Measurements from ENCODE around the gene RFX2. TPM values are rescaled to one million over a fixed set of nuclear protein-coding genes. Genes with fewer than 3 reads are reported as not detected.
A peak's percentile ranks its signal among the peaks of the same experiment; 100 is the strongest.
"Not testable (repeated sequence)": the region's sequence is repeated elsewhere in the genome, so short reads cannot be mapped to it uniquely, and the experiment has no call there.

Gene RFX2
- total RNA-seq, 1 donor from 2014 or later: 5.2 TPM

DNA sequence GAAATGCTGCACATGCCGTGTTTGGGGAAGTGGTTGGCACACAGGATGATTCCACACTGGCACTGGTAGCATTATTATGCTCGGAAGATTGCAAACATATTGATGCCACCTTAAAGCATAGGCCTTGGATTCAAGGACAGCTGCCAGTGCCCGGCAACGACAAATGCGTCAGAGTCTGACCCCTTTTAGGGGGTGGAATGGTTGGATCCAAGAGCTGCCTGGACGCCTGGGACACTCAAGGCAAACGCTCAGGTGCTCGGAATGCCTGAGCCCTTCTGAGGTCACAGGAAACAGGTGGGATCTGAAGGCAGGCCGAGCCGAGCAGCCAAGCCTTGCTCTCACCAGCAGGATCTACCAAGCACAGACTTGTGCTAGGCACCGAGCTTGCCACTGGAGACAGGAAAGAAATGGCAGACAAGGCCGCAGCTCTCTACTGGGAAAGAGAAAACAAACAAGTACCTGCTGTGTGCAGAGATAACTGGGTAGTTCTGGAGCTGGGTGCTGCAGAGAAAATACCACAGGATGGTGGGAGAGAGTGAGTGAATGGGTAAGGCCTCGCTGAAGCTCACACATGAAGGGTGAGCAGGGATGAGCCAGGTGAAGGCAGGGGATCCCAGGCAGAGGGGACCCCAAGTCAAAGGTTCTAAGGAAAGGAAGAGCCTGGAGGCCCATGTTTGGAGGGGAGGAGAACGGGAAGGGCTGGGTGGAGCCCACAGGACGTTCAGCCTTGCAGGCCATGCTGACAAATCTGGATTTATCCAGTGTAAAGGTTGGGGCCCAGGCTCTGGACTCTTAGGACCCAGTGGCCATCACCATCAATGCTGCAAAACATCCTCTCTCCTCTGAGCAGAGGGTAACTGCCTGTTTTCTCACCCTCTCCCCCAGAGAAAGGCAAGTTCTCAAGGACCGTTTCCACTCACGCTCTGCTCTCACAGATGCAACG, 141.6 kb downstream of the RFX2 start:
- Histone ChIP-seq H3K9me3 (ENCODE audit: control insufficient read depth in 3 of 3, low read length in 3 of 3) (no peaks in the 10 kb centered on the region), H3K9ac (ENCODE audit: low read depth in 1 of 3, low read length in 3 of 3) (peak overlapping the region; percentile 51 to 74 (median 62))

DNA sequence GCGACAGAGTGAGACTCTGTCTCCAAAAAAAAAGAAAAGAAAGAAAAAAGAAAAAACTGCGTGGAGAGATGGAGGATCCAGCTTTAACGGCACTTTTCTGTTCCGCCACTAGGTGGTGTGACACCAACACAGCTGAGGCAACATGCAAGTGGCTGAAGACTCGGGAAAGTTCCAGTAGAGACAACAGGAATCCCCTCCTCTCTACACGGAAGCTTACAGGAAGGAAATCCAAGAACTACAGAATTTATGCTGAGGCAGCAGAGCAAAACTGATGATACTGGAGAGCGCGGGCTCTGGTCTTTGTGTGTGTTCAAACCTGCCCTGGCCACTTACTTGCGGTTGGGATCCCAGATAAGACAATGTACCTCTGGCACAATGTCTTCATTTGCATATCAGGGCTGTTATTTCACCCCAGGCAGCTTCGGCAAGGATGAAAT, 142.3 kb downstream of the RFX2 start:
- no peaks in the 10 kb centered on the region for H3K9me3 ChIP-seq (ENCODE audit: control insufficient read depth in 3 of 3, low read length in 3 of 3)
- H3K4me1 ChIP-seq (ENCODE audit: control insufficient read depth in 3 of 3, insufficient read depth in 3 of 3, low read length in 3 of 3): peaks cover 46 to 75% (median 58%) of the 10 kb centered on the region in 3 donors
- H3K4me3 ChIP-seq (ENCODE audit: low read length in 3 of 3): peak overlapping the region; percentile 29 to 58 (median 35)
- peaks cover 3 to 15% (median 5%) of the 10 kb centered on the region in 3 donors for H3K36me3 ChIP-seq (ENCODE audit: control insufficient read depth in 3 of 3, insufficient read depth in 3 of 3, low read length in 3 of 3)
- no peaks in the 10 kb centered on the region for H3K27me3 ChIP-seq (ENCODE audit: control insufficient read depth in 3 of 3, insufficient read depth in 3 of 3, low read length in 3 of 3)
- peak overlapping the region; percentile 51 to 74 (median 62) for H3K9ac ChIP-seq (ENCODE audit: low read depth in 1 of 3, low read length in 3 of 3)
- H3K27ac ChIP-seq (ENCODE audit: low read depth, low read length): peak overlapping the region; percentile 50

More for the DNA sequence above, 141.6 kb downstream of the RFX2 start:
- Histone ChIP-seq H3K4me1 (ENCODE audit: control insufficient read depth in 3 of 3, insufficient read depth in 3 of 3, low read length in 3 of 3) (peaks cover 44 to 69% (median 56%) of the 10 kb centered on the region in 3 donors), H3K4me3 (ENCODE audit: low read length in 3 of 3) (peak overlapping the region; percentile 29 to 58 (median 35)), H3K27me3 (ENCODE audit: control insufficient read depth in 3 of 3, insufficient read depth in 3 of 3, low read length in 3 of 3) (no peaks in the 10 kb centered on the region), H3K36me3 (ENCODE audit: control insufficient read depth in 3 of 3, insufficient read depth in 3 of 3, low read length in 3 of 3) (peaks cover 3 to 20% (median 9%) of the 10 kb centered on the region in 3 donors), H3K27ac (ENCODE audit: low read depth, low read length) (peak overlapping the region; percentile 50)

GRCh38 chr19:5967571-5967970, 142.7 kb downstream of the RFX2 start:
- Histone ChIP-seq H3K27ac (ENCODE audit: low read depth, low read length) (no peak overlapping the region), H3K9ac (ENCODE audit: low read depth in 1 of 3, low read length in 3 of 3) (peak overlapping the region in 1 of 3 donors; percentile 14)

DNA sequence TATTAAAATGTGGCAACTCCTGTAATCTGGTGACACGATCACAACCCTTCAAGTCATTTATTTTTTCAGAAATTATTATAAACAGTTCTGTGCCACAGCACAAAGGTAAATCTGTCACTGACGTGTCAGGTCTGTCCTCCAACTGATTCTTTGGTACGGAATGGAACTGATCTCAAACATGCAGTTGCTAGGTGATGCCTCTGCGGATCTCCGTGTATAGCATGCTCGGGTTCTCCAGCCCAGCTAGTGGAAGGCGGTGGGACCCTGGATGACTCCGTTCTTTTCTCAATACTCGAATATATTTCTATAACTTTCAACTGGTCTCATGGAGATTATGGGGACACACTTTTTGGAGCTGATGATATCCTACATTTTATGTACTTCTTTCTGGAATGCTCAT, 143.4 kb downstream of the RFX2 start:
- peaks cover 0 to 13% (median 3%) of the 10 kb centered on the region in 3 donors for H3K36me3 ChIP-seq (ENCODE audit: control insufficient read depth in 3 of 3, insufficient read depth in 3 of 3, low read length in 3 of 3)
- no peak overlapping the region for H3K27ac ChIP-seq (ENCODE audit: low read depth, low read length)
- H3K4me1 ChIP-seq (ENCODE audit: control insufficient read depth in 3 of 3, insufficient read depth in 3 of 3, low read length in 3 of 3): peaks cover 57 to 86% (median 68%) of the 10 kb centered on the region in 3 donors
- H3K9me3 ChIP-seq (ENCODE audit: control insufficient read depth in 3 of 3, low read length in 3 of 3): no peaks in the 10 kb centered on the region
- H3K27me3 ChIP-seq (ENCODE audit: control insufficient read depth in 3 of 3, insufficient read depth in 3 of 3, low read length in 3 of 3): no peaks in the 10 kb centered on the region
- no peak overlapping the region for H3K4me3 ChIP-seq (ENCODE audit: low read length in 3 of 3)
- H3K9ac ChIP-seq (ENCODE audit: low read depth in 1 of 3, low read length in 3 of 3): no peak overlapping the region

More at GRCh38 chr19:5967571-5967970, 142.7 kb downstream of the RFX2 start:
- H3K4me1 ChIP-seq (ENCODE audit: control insufficient read depth in 3 of 3, insufficient read depth in 3 of 3, low read length in 3 of 3): peaks cover 51 to 80% (median 62%) of the 10 kb centered on the region in 3 donors
- H3K4me3 ChIP-seq (ENCODE audit: low read length in 3 of 3): no peak overlapping the region
- peaks cover 3 to 13% (median 5%) of the 10 kb centered on the region in 3 donors for H3K36me3 ChIP-seq (ENCODE audit: control insufficient read depth in 3 of 3, insufficient read depth in 3 of 3, low read length in 3 of 3)
- no peaks in the 10 kb centered on the region for H3K9me3 ChIP-seq (ENCODE audit: control insufficient read depth in 3 of 3, low read length in 3 of 3)
- no peaks in the 10 kb centered on the region for H3K27me3 ChIP-seq (ENCODE audit: control insufficient read depth in 3 of 3, insufficient read depth in 3 of 3, low read length in 3 of 3)

GRCh38 chr19:5966215-5966614, 144.1 kb downstream of the RFX2 start:
- H3K4me3 ChIP-seq (ENCODE audit: low read length in 3 of 3): no peak overlapping the region
- peaks cover 0 to 13% (median 3%) of the 10 kb centered on the region in 3 donors for H3K36me3 ChIP-seq (ENCODE audit: control insufficient read depth in 3 of 3, insufficient read depth in 3 of 3, low read length in 3 of 3)
- H3K27ac ChIP-seq (ENCODE audit: low read depth, low read length): no peak overlapping the region
- H3K27me3 ChIP-seq (ENCODE audit: control insufficient read depth in 3 of 3, insufficient read depth in 3 of 3, low read length in 3 of 3): no peaks in the 10 kb centered on the region
- H3K4me1 ChIP-seq (ENCODE audit: control insufficient read depth in 3 of 3, insufficient read depth in 3 of 3, low read length in 3 of 3): peaks cover 63 to 91% (median 73%) of the 10 kb centered on the region in 3 donors
- H3K9ac ChIP-seq (ENCODE audit: low read depth in 1 of 3, low read length in 3 of 3): peak overlapping the region in 1 of 3 donors; percentile 11
- no peaks in the 10 kb centered on the region for H3K9me3 ChIP-seq (ENCODE audit: control insufficient read depth in 3 of 3, low read length in 3 of 3)

DNA sequence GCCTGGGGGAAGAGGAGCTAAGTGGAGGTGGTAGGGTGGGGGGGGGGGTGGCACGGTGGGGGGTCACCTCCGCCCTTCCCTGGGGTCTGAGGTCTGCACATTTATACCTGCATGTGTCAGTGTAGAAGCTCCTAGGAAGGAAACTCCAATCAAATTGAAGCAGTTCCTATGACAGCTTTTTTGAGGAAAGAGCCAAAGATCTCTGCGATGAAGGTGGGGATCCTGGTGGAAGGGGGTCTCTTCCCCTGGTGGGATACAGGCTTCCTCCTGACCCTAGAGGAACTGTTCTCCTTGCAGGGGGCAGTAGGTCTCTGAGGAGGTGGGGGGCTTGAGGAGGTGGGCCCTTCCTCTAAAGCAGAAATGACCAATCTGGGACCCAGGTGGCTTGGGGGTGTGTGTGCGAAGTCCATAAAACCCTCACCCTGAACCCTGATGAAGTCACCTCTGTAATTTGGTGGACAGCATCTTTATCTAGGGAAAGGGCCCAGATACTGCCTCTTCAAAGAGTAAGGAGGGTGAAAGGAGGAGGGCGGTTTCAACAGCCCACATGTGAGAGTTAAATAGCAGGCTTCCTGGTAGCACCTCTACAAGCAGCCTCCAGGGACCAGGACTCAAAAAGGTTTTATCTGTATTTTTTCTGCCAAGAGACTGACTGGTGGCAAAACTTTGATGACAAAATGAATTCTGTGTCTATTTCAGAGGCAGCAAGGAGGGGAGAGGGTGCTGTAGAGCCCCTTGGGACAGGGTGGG, 145.3 kb downstream of the RFX2 start:
- Histone ChIP-seq H3K4me3 (ENCODE audit: low read length in 3 of 3) (no peak overlapping the region), H3K4me1 (ENCODE audit: control insufficient read depth in 3 of 3, insufficient read depth in 3 of 3, low read length in 3 of 3) (peaks cover 70 to 93% (median 79%) of the 10 kb centered on the region in 3 donors), H3K27me3 (ENCODE audit: control insufficient read depth in 3 of 3, insufficient read depth in 3 of 3, low read length in 3 of 3) (no peaks in the 10 kb centered on the region), H3K9me3 (ENCODE audit: control insufficient read depth in 3 of 3, low read length in 3 of 3) (no peaks in the 10 kb centered on the region), H3K36me3 (ENCODE audit: control insufficient read depth in 3 of 3, insufficient read depth in 3 of 3, low read length in 3 of 3) (peaks cover 0 to 9% (median 3%) of the 10 kb centered on the region in 3 donors), H3K9ac (ENCODE audit: low read depth in 1 of 3, low read length in 3 of 3) (no peak overlapping the region), H3K27ac (ENCODE audit: low read depth, low read length) (no peak overlapping the region)

DNA sequence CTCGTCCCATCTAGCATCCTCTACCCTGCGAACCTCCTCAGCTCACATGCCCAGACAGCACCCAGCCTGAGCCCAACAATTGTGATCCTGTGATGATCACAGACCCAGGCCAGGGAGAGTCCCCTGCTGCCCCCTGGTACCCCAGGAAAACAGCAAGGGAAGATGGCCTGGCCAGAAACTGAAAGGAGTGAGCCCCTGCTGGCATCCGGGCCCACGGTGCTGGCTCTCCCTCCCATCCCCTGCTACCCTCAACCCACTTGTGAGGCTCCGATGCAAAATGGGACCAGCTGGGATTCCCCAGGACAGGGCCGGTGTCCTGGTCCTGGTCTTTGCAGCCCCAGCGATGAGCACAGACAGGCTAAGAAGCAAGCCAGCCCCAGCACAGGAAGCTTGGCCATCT, 146.4 kb downstream of the RFX2 start:
- peaks cover 67 to 93% (median 78%) of the 10 kb centered on the region in 3 donors for H3K4me1 ChIP-seq (ENCODE audit: control insufficient read depth in 3 of 3, insufficient read depth in 3 of 3, low read length in 3 of 3)
- no peaks in the 10 kb centered on the region for H3K9me3 ChIP-seq (ENCODE audit: control insufficient read depth in 3 of 3, low read length in 3 of 3)
- H3K36me3 ChIP-seq (ENCODE audit: control insufficient read depth in 3 of 3, insufficient read depth in 3 of 3, low read length in 3 of 3): peaks cover 0 to 10% (median 3%) of the 10 kb centered on the region in 3 donors
- H3K4me3 ChIP-seq (ENCODE audit: low read length in 3 of 3): no peak overlapping the region
- no peak overlapping the region for H3K27ac ChIP-seq (ENCODE audit: low read depth, low read length)
- H3K9ac ChIP-seq (ENCODE audit: low read depth in 1 of 3, low read length in 3 of 3): peak overlapping the region in 1 of 3 donors; percentile 33
- H3K27me3 ChIP-seq (ENCODE audit: control insufficient read depth in 3 of 3, insufficient read depth in 3 of 3, low read length in 3 of 3): no peaks in the 10 kb centered on the region

DNA sequence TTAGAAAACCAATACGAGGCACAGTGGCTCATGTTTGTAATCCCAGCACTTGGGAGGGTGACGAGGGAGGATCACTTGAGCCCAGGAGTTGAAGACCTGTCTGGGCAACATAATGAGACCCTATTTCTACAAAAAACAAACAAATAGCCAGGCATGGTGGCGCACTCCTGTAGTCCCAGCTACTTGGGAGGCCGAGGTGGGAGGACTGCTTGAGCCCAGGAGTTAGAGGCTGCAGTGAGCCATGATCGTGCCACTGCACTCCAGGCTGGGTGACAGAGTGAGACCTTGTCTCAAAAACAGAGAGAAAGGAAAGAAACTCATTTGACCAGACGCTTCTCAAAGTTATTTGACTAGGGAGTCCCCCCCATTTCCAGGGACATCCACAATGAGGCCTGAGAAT, 147.0 kb downstream of the RFX2 start:
- Histone ChIP-seq H3K27ac (ENCODE audit: low read depth, low read length) (peak overlapping the region; percentile 39), H3K4me1 (ENCODE audit: control insufficient read depth in 3 of 3, insufficient read depth in 3 of 3, low read length in 3 of 3) (peaks cover 65 to 93% (median 78%) of the 10 kb centered on the region in 3 donors), H3K36me3 (ENCODE audit: control insufficient read depth in 3 of 3, insufficient read depth in 3 of 3, low read length in 3 of 3) (peaks cover 3 to 11% (median 3%) of the 10 kb centered on the region in 3 donors)
- H3K9ac ChIP-seq (ENCODE audit: low read depth in 1 of 3, low read length in 3 of 3); H3K9me3 ChIP-seq (ENCODE audit: control insufficient read depth in 3 of 3, low read length in 3 of 3); H3K4me3 ChIP-seq (ENCODE audit: low read length in 3 of 3); H3K27me3 ChIP-seq (ENCODE audit: control insufficient read depth in 3 of 3, insufficient read depth in 3 of 3, low read length in 3 of 3): not testable (repeated sequence)

DNA sequence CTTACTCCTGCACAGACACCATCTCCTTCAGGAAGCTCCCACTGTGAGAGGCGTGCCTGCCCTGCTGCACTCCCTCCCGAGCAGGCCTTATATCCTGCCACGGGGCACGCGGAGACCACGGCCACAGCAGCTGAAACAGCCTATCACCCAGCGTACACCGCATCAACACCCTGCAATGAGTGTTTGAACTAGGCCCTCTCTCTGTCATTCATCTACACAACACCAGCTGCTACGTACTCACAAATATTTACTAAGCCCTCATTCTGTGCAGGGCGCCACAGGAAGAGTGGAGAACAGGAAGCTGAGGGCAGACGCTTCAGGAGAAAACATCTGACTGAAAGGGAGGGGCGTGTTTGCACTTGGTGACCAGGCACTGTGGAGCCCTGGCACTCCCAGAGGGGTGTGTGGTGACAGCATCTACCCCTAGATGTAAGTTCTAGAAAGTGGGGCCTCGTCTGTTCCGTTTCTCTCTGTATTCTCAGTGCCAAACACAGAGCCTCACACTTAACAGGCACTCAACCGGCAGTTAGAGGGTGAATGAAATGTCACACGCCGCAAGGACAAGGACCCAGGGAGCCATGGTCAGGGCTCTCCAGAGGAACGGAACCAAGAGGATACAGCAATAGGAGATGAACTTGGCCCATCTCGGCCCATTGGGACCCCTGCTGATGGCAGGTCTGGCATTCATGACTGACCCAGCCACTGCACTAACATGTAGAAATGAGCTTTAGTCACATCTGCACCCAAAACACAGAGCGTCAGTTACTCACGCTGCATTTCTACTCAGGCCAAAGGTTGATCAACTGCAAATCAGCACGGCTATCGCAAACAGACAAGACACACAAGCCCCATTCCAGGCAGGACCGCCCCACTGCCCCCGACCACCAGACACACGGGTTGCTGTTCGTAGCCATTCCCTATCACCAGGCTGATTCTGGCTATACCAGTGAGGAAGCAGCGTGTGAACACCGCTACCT, 148.0 kb downstream of the RFX2 start:
- H3K4me3 ChIP-seq (ENCODE audit: low read length in 3 of 3): peak overlapping the region; percentile 11 to 57 (median 56)
- peaks cover 55 to 86% (median 73%) of the 10 kb centered on the region in 3 donors for H3K4me1 ChIP-seq (ENCODE audit: control insufficient read depth in 3 of 3, insufficient read depth in 3 of 3, low read length in 3 of 3)
- H3K27me3 ChIP-seq (ENCODE audit: control insufficient read depth in 3 of 3, insufficient read depth in 3 of 3, low read length in 3 of 3): no peaks in the 10 kb centered on the region
- peak overlapping the region; percentile 39 for H3K27ac ChIP-seq (ENCODE audit: low read depth, low read length)
- no peaks in the 10 kb centered on the region for H3K9me3 ChIP-seq (ENCODE audit: control insufficient read depth in 3 of 3, low read length in 3 of 3)
- peaks cover 3 to 15% (median 3%) of the 10 kb centered on the region in 3 donors for H3K36me3 ChIP-seq (ENCODE audit: control insufficient read depth in 3 of 3, insufficient read depth in 3 of 3, low read length in 3 of 3)
- H3K9ac ChIP-seq (ENCODE audit: low read depth in 1 of 3, low read length in 3 of 3): peak overlapping the region; percentile 13 to 54 (median 40)

Measured in skeletal muscle tissue (tissue), 4 donors.